Smooth muscle cell (in vitro differentiated cells): ENCODE data around the gene TCERG1L. TPM values are rescaled to one million over a fixed set of nuclear protein-coding genes. Genes with fewer than 3 reads are reported as not detected.

Experiments used
- DNase-seq: peaks from one replicate; lab custom pipeline; 2025; ENCODE audit not compliant: unreplicated experiment; lab: John Stamatoyannopoulos, UW
- H2AFZ ChIP-seq: fragments of 200-600 bp; sonication (generic); 2 replicates; pipeline ENCODE4 v1.6.0; 2016; ENCODE audit warnings: antibody characterized with exemption, low read depth, mild to moderate bottlenecking
- H3F3A ChIP-seq: fragments of 200-600 bp; sonication (generic); 2 replicates; pipeline ENCODE4 v1.6.0; 2017; ENCODE audit warnings: antibody characterized with exemption, low read depth
- H3K27ac ChIP-seq: fragments of 200-600 bp; sonication (generic); 2 replicates; pipeline ENCODE4 v1.5.1; 2016; ENCODE audit warnings: low read depth, mild to moderate bottlenecking
- H3K27me3 ChIP-seq: fragments of 200-600 bp; sonication (generic); 2 replicates; pipeline ENCODE4 v1.6.1; 2016; ENCODE audit warnings: low read depth, mild to moderate bottlenecking
- H3K36me3 ChIP-seq: fragments of 200-600 bp; sonication (generic); 2 replicates; pipeline ENCODE4 v1.5.1; 2016; ENCODE audit warnings: low read depth
- H3K4me1 ChIP-seq: fragments of 200-600 bp; sonication (generic); 2 replicates; pipeline ENCODE4 v1.5.1; 2016; ENCODE audit warnings: low read depth
- H3K4me2 ChIP-seq: fragments of 200-600 bp; sonication (generic); 2 replicates; pipeline ENCODE4 v1.6.0; 2016; ENCODE audit warnings: mild to moderate bottlenecking
- H3K4me3 ChIP-seq: fragments of 200-600 bp; sonication (generic); 2 replicates; pipeline ENCODE4 v1.5.1; 2016; ENCODE audit warnings: mild to moderate bottlenecking
- H3K79me2 ChIP-seq: fragments of 200-600 bp; sonication (generic); 2 replicates; pipeline ENCODE4 v1.6.0; 2016; ENCODE audit warnings: low read depth, mild to moderate bottlenecking
- H3K9ac ChIP-seq: fragments of 200-600 bp; sonication (generic); 2 replicates; pipeline ENCODE4 v1.6.0; 2016; ENCODE audit warnings: low read depth
- H3K9me3 ChIP-seq: fragments of 200-600 bp; sonication (generic); replicated peaks from 2 replicates; pipeline ENCODE4 v1.5.1; 2016; ENCODE audit warnings: low read depth
- H4K20me1 ChIP-seq: fragments of 200-600 bp; sonication (generic); 2 replicates; pipeline ENCODE4 v1.6.0; 2016; ENCODE audit warnings: low read depth
- WGBS: methylation state at CpG from one replicate; pipeline ENCODE4 v1.1.7; 2016; ENCODE audit warnings: low lambda C conversion rate; 5-methylcytosine and 5-hydroxymethylcytosine counted together
- polyA plus RNA-seq: library from polyadenylated mRNA; unstranded; fragments of >200 nt; fragmentation: Nextera tagmentation; extraction: Ambion mirVana; gene quantifications from 2 replicates; pipeline ENCODE4 v1.2.1, GENCODE V29; 2016
- total RNA-seq: library from RNA; depleted of rRNA; stranded (reverse); fragments of >200 nt; gene quantifications from 2 replicates; pipeline ENCODE4 v1.2.3, GENCODE V29; 2014
- TF ChIP-seq, protein P1 (sequence below): fragments of 200-600 bp; sonication (generic); IDR thresholded peaks from 2 replicates; pipeline ENCODE4 v1.5.1; 2017; ENCODE audit warnings: borderline replicate concordance, mild to moderate bottlenecking, antibody characterized with exemption; ENCODE audit not compliant: insufficient read depth, poor library complexity, severe bottlenecking

Gene TCERG1L
- total and polyA plus RNA-seq, 2 experiments from 2014 or later = not detected

DNA sequence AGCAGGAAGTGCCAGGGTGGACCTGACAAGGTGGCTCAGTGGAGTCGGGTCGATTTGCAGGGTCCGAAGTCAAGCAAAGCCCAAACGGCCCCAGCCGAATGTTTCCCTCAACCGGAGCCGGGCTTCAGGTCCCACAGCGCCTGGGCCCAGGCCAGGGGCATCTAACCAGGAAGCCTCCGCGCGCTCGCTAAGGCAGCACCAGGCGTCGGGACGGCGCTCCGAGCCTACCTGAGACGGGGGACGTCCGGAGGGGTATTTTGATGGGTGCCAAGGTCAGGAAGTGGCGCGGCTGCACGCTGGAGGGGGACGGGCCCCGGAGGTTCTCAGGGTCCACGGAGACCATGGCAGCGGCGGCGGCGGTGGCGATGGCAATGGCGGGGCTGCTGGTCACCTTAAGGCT lies 51.5 kb downstream of the TCERG1L start:
- no peaks in the 10 kb centered on the region for H3K79me2 ChIP-seq
- no peaks in the 10 kb centered on the region for H3K36me3 ChIP-seq
- H3K27ac ChIP-seq = no peak overlapping the region
- no peak overlapping the region for H2AFZ ChIP-seq
- H3F3A ChIP-seq = no peaks in the 10 kb centered on the region
- no peaks in the 10 kb centered on the region for H3K4me1 ChIP-seq
- H3K4me3 ChIP-seq = no peak overlapping the region
- 98% methylated on average over 32 of the region's 32 CpGs for WGBS
- no peak overlapping the region for H3K4me2 ChIP-seq
- TF ChIP-seq, protein P1, sequence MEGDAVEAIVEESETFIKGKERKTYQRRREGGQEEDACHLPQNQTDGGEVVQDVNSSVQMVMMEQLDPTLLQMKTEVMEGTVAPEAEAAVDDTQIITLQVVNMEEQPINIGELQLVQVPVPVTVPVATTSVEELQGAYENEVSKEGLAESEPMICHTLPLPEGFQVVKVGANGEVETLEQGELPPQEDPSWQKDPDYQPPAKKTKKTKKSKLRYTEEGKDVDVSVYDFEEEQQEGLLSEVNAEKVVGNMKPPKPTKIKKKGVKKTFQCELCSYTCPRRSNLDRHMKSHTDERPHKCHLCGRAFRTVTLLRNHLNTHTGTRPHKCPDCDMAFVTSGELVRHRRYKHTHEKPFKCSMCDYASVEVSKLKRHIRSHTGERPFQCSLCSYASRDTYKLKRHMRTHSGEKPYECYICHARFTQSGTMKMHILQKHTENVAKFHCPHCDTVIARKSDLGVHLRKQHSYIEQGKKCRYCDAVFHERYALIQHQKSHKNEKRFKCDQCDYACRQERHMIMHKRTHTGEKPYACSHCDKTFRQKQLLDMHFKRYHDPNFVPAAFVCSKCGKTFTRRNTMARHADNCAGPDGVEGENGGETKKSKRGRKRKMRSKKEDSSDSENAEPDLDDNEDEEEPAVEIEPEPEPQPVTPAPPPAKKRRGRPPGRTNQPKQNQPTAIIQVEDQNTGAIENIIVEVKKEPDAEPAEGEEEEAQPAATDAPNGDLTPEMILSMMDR = no peak
- DNase-seq = no peak
- H3K9me3 ChIP-seq = no peaks in the 10 kb centered on the region
- H3K27me3 ChIP-seq = no peaks in the 10 kb centered on the region
- no peaks in the 10 kb centered on the region for H4K20me1 ChIP-seq
- H3K9ac ChIP-seq = no peak overlapping the region

DNA sequence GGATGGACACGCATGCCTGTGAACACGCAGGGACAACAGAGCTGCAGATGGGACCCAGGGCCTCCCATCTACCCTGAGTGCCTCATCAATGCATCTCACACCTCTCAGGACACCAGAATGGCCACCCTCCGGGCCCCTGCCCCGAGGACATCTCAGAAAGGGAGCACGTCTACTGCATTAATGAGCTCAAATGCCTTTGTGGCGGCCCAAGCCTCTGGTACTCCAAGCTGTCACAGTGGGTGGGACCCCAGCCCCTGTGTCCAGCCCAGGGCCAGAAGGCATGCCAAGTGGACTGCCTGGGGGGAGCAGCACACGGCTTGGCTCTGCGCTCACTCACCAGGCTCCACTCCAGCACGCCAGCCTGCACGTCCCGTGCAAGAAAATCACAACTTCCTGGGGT lies 52.0 kb downstream of the TCERG1L start:
- H3K27ac ChIP-seq = no peak overlapping the region
- DNase-seq = no peak
- no peak overlapping the region for H3K9ac ChIP-seq
- no peak overlapping the region for H3K4me3 ChIP-seq
- H3K27me3 ChIP-seq = no peaks in the 10 kb centered on the region
- H3K9me3 ChIP-seq = no peaks in the 10 kb centered on the region
- H2AFZ ChIP-seq = no peak overlapping the region
- TF ChIP-seq, protein P1 = no peak
- no peak overlapping the region for H3K4me2 ChIP-seq
- H3K36me3 ChIP-seq = no peaks in the 10 kb centered on the region
- no peaks in the 10 kb centered on the region for H3K79me2 ChIP-seq
- no peaks in the 10 kb centered on the region for H4K20me1 ChIP-seq
- WGBS = 89% methylated on average over 11 of the region's 11 CpGs
- no peaks in the 10 kb centered on the region for H3F3A ChIP-seq
- H3K4me1 ChIP-seq = no peaks in the 10 kb centered on the region

DNA sequence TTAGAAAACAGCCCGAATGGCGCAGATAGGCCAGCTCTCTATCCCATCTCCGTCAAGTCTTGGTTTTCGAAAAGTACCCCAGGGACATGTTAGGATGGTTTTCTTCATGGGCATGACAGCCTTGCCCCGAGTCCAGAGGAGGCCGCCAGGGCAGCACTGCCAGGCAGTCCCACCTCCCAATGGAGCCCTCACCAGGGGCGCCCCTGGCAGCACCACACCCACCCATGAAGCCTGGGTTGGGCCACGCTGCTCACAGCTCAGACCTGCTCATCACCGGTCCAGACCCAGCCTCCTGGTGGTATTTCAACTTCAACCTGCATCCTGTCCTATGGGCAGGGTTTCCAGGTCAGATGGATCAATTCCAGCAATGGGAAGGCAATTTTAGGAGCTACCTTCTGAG lies 53.3 kb downstream of the TCERG1L start:
- H3K4me1 ChIP-seq = no peaks in the 10 kb centered on the region
- no peak overlapping the region for H3K4me2 ChIP-seq
- H3K9ac ChIP-seq = no peak overlapping the region
- no peak overlapping the region for H2AFZ ChIP-seq
- no peaks in the 10 kb centered on the region for H3K9me3 ChIP-seq
- H3K27ac ChIP-seq = no peak overlapping the region
- no peak for DNase-seq
- WGBS = 93% methylated on average over 9 of the region's 9 CpGs
- no peak overlapping the region for H3K4me3 ChIP-seq
- TF ChIP-seq, protein P1 = no peak
- H4K20me1 ChIP-seq = no peaks in the 10 kb centered on the region
- no peaks in the 10 kb centered on the region for H3K27me3 ChIP-seq
- H3K79me2 ChIP-seq = no peaks in the 10 kb centered on the region
- H3F3A ChIP-seq = no peaks in the 10 kb centered on the region
- H3K36me3 ChIP-seq = no peaks in the 10 kb centered on the region

DNA sequence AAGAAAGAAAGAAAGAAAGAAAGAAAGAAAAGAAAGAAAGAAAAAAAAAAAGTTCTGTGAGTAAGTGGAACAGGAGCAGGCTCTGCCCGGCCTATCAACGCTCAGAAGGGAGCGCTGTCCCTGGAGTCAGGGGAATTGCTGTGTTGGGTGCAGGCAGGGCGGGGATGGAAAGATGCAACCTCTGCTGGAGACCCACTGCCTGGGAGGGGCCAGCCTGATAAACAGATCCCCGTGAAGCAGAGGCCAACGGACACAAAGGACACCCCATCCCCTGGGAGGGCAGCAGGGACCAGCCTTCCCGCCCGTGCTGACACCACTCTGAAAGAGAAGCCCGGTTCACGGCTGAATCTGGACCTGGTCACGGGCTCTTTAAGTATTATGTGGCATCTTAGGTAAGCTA lies 54.5 kb downstream of the TCERG1L start:
- WGBS = 93% methylated on average over 11 of the region's 11 CpGs
- Histone ChIP-seq H3K27me3 (no peaks in the 10 kb centered on the region), H3K27ac (no peak overlapping the region), H3K4me2 (no peak overlapping the region), H4K20me1 (no peaks in the 10 kb centered on the region), H3K9me3 (no peaks in the 10 kb centered on the region), H3K36me3 (no peaks in the 10 kb centered on the region), H3F3A (no peaks in the 10 kb centered on the region), H3K79me2 (no peaks in the 10 kb centered on the region), H3K4me1 (no peaks in the 10 kb centered on the region), H3K4me3 (no peak overlapping the region), H3K9ac (no peak overlapping the region), H2AFZ (no peak overlapping the region)
- no peak for DNase-seq
- TF ChIP-seq, protein P1 = no peak
